ENCODE results near the gene ICAM5.

DNA sequence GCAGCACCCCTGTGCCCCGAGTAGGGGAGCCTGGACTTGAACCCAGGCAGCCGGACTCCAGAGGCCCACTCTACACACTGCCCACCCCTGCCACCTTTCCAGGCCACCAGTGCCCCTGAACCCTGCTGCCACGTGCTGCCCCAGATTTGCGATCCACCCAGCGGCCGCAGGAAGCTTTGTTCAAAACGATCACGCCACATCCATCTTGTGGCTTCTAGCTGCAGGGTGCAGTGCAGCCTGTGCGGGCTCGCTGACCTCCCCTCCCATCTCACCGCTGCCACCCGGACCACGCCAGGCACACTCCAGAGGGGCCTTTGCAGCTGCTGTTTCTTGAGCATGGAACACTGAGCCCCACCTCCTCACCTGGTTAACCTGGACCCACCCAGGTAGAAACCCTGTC lies 39.8 kb downstream of the ICAM5 start:
- no peak for TF ChIP-seq EZH2 (IDR thresholded peaks at IDR 0.05)
- TF ChIP-seq POLR2AphosphoS5 (IDR thresholded peaks at IDR 0.05; ENCODE audit: borderline replicate concordance, low read depth, low read length): no peak
- TF ChIP-seq FOXP2 (optimal IDR thresholded peaks at IDR 0.05; ENCODE audit: control extremely low read depth, extremely low read length, insufficient read depth): no peak

Data from SK-N-MC (cell line).